SK-N-SH treated with all-trans-retinoic acid at 6 μM for 48 hours (cell line): ENCODE data around the gene RERE.

Experiments
- ATAC-seq: fragments of 200-7000 bp; cut with Tn5 transposase; 3 replicates; pipeline ENCODE4 v1.9.1; 2020; ENCODE audit warnings: mild to moderate bottlenecking, moderate library complexity
- ARNTL ChIP-seq: fragments of 450-650 bp; formaldehyde crosslinking; IDR thresholded peaks from 2 replicates; pipeline ENCODE4 v1.5.0; 2020; ENCODE audit warnings: low read depth, mild to moderate bottlenecking, moderate library complexity, borderline replicate concordance
- BACH2 ChIP-seq: fragments of 250-450 bp; sonication (Bioruptor Pico); IDR thresholded peaks from 2 replicates; pipeline ENCODE4 v1.9.0; 2021; ENCODE audit warnings: mild to moderate bottlenecking, borderline replicate concordance
- CREB5 ChIP-seq: fragments of 250-450 bp; sonication (Bioruptor Pico); IDR thresholded peaks from 2 replicates; pipeline ENCODE4 v1.5.1; 2020; ENCODE audit warnings: low read depth, mild to moderate bottlenecking, moderate library complexity
- CSDC2 ChIP-seq: fragments of 250-450 bp; sonication (Bioruptor Pico); IDR thresholded peaks from 2 replicates; pipeline ENCODE4 v1.5.0; 2020; ENCODE audit warnings: mild to moderate bottlenecking, moderate library complexity
- CSRNP3 ChIP-seq: fragments of 250-450 bp; sonication (Bioruptor Pico); IDR thresholded peaks from 2 replicates; pipeline ENCODE4 v1.5.1; 2021; ENCODE audit warnings: mild to moderate bottlenecking, moderate library complexity
- GLIS3 ChIP-seq: fragments of 250-450 bp; sonication (Bioruptor Pico); IDR thresholded peaks from 2 replicates; pipeline ENCODE4 v1.5.0; 2020; ENCODE audit warnings: mild to moderate bottlenecking, moderate library complexity
- ISL1 ChIP-seq: fragments of 250-450 bp; sonication (Bioruptor Pico); IDR thresholded peaks from 2 replicates; pipeline ENCODE4 v2.1.2; 2022; ENCODE audit warnings: mild to moderate bottlenecking, moderate library complexity
- OSR1 ChIP-seq: fragments of 250-450 bp; sonication (Bioruptor Pico); IDR thresholded peaks from 2 replicates; pipeline ENCODE4 v1.8.0; 2022; ENCODE audit warnings: moderate library complexity, mild to moderate bottlenecking, inconsistent platforms
- PATZ1 ChIP-seq: fragments of 250-450 bp; sonication (Bioruptor Pico); IDR thresholded peaks from 2 replicates; pipeline ENCODE4 v1.8.0; 2020; ENCODE audit warnings: mild to moderate bottlenecking, moderate library complexity, borderline replicate concordance
- PPARA ChIP-seq: fragments of 250-450 bp; sonication (Bioruptor Pico); IDR thresholded peaks from 2 replicates; pipeline ENCODE4 v1.5.0; 2020; ENCODE audit warnings: mild to moderate bottlenecking, borderline replicate concordance
- RARB ChIP-seq: fragments of 250-450 bp; sonication (Bioruptor Pico); IDR thresholded peaks from 2 replicates; pipeline ENCODE4 v1.8.0; 2021; ENCODE audit warnings: mild to moderate bottlenecking, moderate library complexity
- SNAI2 ChIP-seq: fragments of 250-450 bp; sonication (Bioruptor Pico); IDR thresholded peaks from 2 replicates; pipeline ENCODE4 v1.5.0; 2020; ENCODE audit warnings: mild to moderate bottlenecking, moderate library complexity
- TCF4 ChIP-seq: fragments of 250-450 bp; sonication (Bioruptor Pico); IDR thresholded peaks from 2 replicates; pipeline ENCODE4 v1.8.0; 2021; ENCODE audit warnings: mild to moderate bottlenecking, moderate library complexity, borderline replicate concordance
- TOX ChIP-seq: fragments of 250-450 bp; sonication (Bioruptor Pico); IDR thresholded peaks from 2 replicates; pipeline ENCODE4 v1.8.0; 2021; ENCODE audit warnings: mild to moderate bottlenecking, moderate library complexity, borderline replicate concordance
- TSHZ2 ChIP-seq: fragments of 250-450 bp; sonication (Bioruptor Pico); IDR thresholded peaks from 2 replicates; pipeline ENCODE4 v1.5.0; 2020; ENCODE audit warnings: mild to moderate bottlenecking, moderate library complexity
- ZC3H10 ChIP-seq: fragments of 250-450 bp; sonication (Bioruptor Pico); IDR thresholded peaks from 2 replicates; pipeline ENCODE4 v1.5.1; 2021; ENCODE audit warnings: mild to moderate bottlenecking, moderate library complexity
- ZFP3 ChIP-seq: fragments of 250-450 bp; sonication (Bioruptor Pico); IDR thresholded peaks from 2 replicates; pipeline ENCODE4 v1.5.0; 2020; ENCODE audit warnings: mild to moderate bottlenecking, moderate library complexity
- ZNF565 ChIP-seq: fragments of 450-650 bp; formaldehyde crosslinking; conservative IDR thresholded peaks from 2 replicates; pipeline ENCODE4 v1.5.0; 2020; ENCODE audit warnings: low read depth, mild to moderate bottlenecking, moderate library complexity
- ZNF70 ChIP-seq: fragments of 450-650 bp; formaldehyde crosslinking; IDR thresholded peaks from 2 replicates; pipeline ENCODE4 v1.5.0; 2020; ENCODE audit warnings: mild to moderate bottlenecking, moderate library complexity
- ZNF8 ChIP-seq: fragments of 450-650 bp; formaldehyde crosslinking; IDR thresholded peaks from 2 replicates; pipeline ENCODE4 v1.5.0; 2020; ENCODE audit warnings: mild to moderate bottlenecking, moderate library complexity

The RERE gene

GRCh38 chr1:8540971-8541370 is 276.5 kb downstream of the RERE start:
- no peak; the same call in 2 of the 3 replicates for ATAC-seq
- TF ChIP-seq SNAI2 (CRISPR knock-in tag), result no peak
- TF ChIP-seq PATZ1, result no peak
- no peak for TF ChIP-seq TOX (CRISPR knock-in tag)
- TF ChIP-seq CREB5 (CRISPR knock-in tag), result no peak
- TF ChIP-seq GLIS3 (CRISPR knock-in tag), result no peak
- no peak for TF ChIP-seq RARB (CRISPR knock-in tag)
- TF ChIP-seq ARNTL (CRISPR knock-in tag), result no peak
- no peak for TF ChIP-seq ZNF8 (CRISPR knock-in tag)
- TF ChIP-seq CSDC2 (CRISPR knock-in tag), result no peak
- TF ChIP-seq TCF4 (CRISPR knock-in tag), result no peak
- TF ChIP-seq ZNF70, result no peak
- no peak for TF ChIP-seq PPARA (CRISPR knock-in tag)
- TF ChIP-seq, all 23 proteins: peak for 0

GRCh38 chr1:8540261-8540941 is 277.0 kb downstream of the RERE start:
- ATAC-seq, result peak; percentile 73
- TF ChIP-seq PPARA (CRISPR knock-in tag), result no peak
- no peak for TF ChIP-seq ZNF565
- no peak for TF ChIP-seq ISL1 (CRISPR knock-in tag)
- TF ChIP-seq ZNF8 (CRISPR knock-in tag), result no peak
- no peak for TF ChIP-seq BACH2 (CRISPR knock-in tag)
- TF ChIP-seq CREB5 (CRISPR knock-in tag), result no peak
- no peak for TF ChIP-seq PATZ1
- TF ChIP-seq ZFP3 (CRISPR knock-in tag), result no peak
- no peak for TF ChIP-seq CSRNP3 (CRISPR knock-in tag)
- TF ChIP-seq OSR1 (CRISPR knock-in tag), result no peak
- TF ChIP-seq ZC3H10 (CRISPR knock-in tag), result no peak
- no peak for TF ChIP-seq RARB (CRISPR knock-in tag)
- no peak for TF ChIP-seq CSDC2 (CRISPR knock-in tag)
- no peak for TF ChIP-seq ZNF70
- TF ChIP-seq GLIS3 (CRISPR knock-in tag), result no peak
- no peak for TF ChIP-seq TSHZ2 (CRISPR knock-in tag)
- TF ChIP-seq TCF4 (CRISPR knock-in tag), result no peak
